Spleen (tissue), 11 donors: ENCODE results near the gene WDR74. TPM values are rescaled to one million over a fixed set of nuclear protein-coding genes. Genes with fewer than 3 reads are reported as not detected.

ENCODE experiments used
- DNase-seq: peaks from one replicate; pipeline ENCODE4 v3.0.0-alpha.2; 2020
- H3K27ac ChIP-seq, 8 donors: fragments of 200-600 bp; sonication (generic) in 7 of 8; 1 replicate in 4 of 8; 2 replicates in 4 of 8; pipeline versions ENCODE4 v1.5.0 to v1.8.0; 2016 to 2021; ENCODE audit warnings: inconsistent platforms in 4 of 8, mild to moderate bottlenecking in 4 of 8, moderate library complexity in 1 of 8
- H3K27me3 ChIP-seq, 7 donors: fragments of 200-600 bp; sonication (generic) in 6 of 7; replicated peaks in 1 of 7; 1 replicate in 4 of 7; 2 replicates in 3 of 7; pipeline versions ENCODE4 v1.5.0 to v1.8.0; 2016 to 2021; ENCODE audit warnings: inconsistent platforms in 3 of 7, mild to moderate bottlenecking in 1 of 7
- H3K36me3 ChIP-seq, 6 donors: fragments of 200-600 bp; sonication (generic) in 5 of 6; 1 replicate in 4 of 6; 2 replicates in 2 of 6; pipeline versions ENCODE4 v1.5.0 to v1.8.0; 2016 to 2021; ENCODE audit warnings: inconsistent platforms in 2 of 6
- H3K4me1 ChIP-seq, 6 donors: fragments of 200-600 bp; sonication (generic) in 5 of 6; 1 replicate in 3 of 6; 2 replicates in 3 of 6; pipeline versions ENCODE4 v1.5.0 to v1.8.0; 2016 to 2021; ENCODE audit warnings: inconsistent platforms in 3 of 6
- H3K4me3 ChIP-seq, 8 donors: fragments of 200-600 bp; sonication (generic) in 7 of 8; 1 replicate in 4 of 8; 2 replicates in 4 of 8; pipeline versions ENCODE4 v1.5.0 to v1.8.0; 2016 to 2021; ENCODE audit warnings: inconsistent platforms in 4 of 8, mild to moderate bottlenecking in 4 of 8, moderate library complexity in 2 of 8
- H3K9me3 ChIP-seq, 8 donors: fragments of 200-600 bp; sonication (generic) in 7 of 8; 1 replicate in 4 of 8; 2 replicates in 4 of 8; pipeline versions ENCODE4 v1.5.0 to v1.8.0; 2016 to 2021; ENCODE audit warnings: inconsistent platforms in 4 of 8
- CTCF ChIP-seq, 11 experiments: fragments of 200-600 bp in 7 of 11; fragments of 450-650 bp in 4 of 11; sonication (generic) in 4 of 11; IDR thresholded peaks in 8 of 11; conservative IDR thresholded peaks in 3 of 11; 1 replicate in 7 of 11; 2 replicates in 4 of 11; pipeline versions ENCODE4 v1.4.0 to v1.8.0; 2016 to 2021; ENCODE audit warnings: antibody characterized with exemption in 11 of 11, inconsistent platforms in 4 of 11, mild to moderate bottlenecking in 1 of 11
- POLR2A ChIP-seq, 3 donors: fragments of 450-650 bp; IDR thresholded peaks; one replicate each; pipeline ENCODE4 v1.5.1; 2017; ENCODE audit warnings: antibody characterized with exemption in 3 of 3, mild to moderate bottlenecking in 1 of 3
- POLR2AphosphoS5 ChIP-seq, 3 donors: sonication (generic); formaldehyde crosslinking; IDR thresholded peaks; one replicate each; pipeline ENCODE4 v1.5.1; 2017; ENCODE audit warnings: antibody characterized with exemption in 3 of 3
- WGBS, 5 donors: extraction: QIAGEN DNeasy Blood & Tissue Kit in 3 of 5; methylation state at CpG; one replicate each; pipeline versions ENCODE4 v1.1.5 to v1.1.7; 2013 to 2018; 5-methylcytosine and 5-hydroxymethylcytosine counted together
- intact Hi-C: fragments of 100-400 bp; cut with DNase I; formaldehyde crosslinking; loops from one replicate; pipeline ENCODE4 v1.15.0; 2023; ENCODE audit warnings: low total_unique reads
- polyA plus RNA-seq, 3 donors: library from polyadenylated mRNA; stranded (reverse); fragments of 200-250 nt; gene quantifications; one replicate each; pipeline ENCODE4 v1.2.1, GENCODE V29; 2013
- total RNA-seq, 7 donors: library from RNA; depleted of rRNA in 3 of 7; stranded (reverse); fragments of >200 nt in 3 of 7; fragmentation: NEBNext Ultra II Directional in 4 of 7; extraction: Animal tissue kit (Norgen Biotek cat#: 25700) in 4 of 7; gene quantifications; one replicate each; pipeline versions ENCODE4 v1.1.0 to v1.2.1, GENCODE V29; 2016 to 2021
- donor health status: healthy with polysubstance abuse.
- donor health status: DM: no; HTN: no; CAD: no; lungs with moderate emphysema.
- donor health status: DM: no; HTN: no; CAD: no.
- donor health status: Bipolar disorder and iron deficiency.
- donor health status: healthy.
- donor health status: DM: no; HTN: no; CAD: no.
- donor health status: DM: yes; HTN: yes; CAD: no.

Gene WDR74
- total and polyA plus RNA-seq, 10 donors: 29.0 to 66.2 (median 50.1) TPM

GRCh38 chr11:62881579-62882430, 42.4 kb upstream of the WDR74 start:
- Histone ChIP-seq H3K36me3 (peaks cover 8 to 46% (median 44%) of the 10 kb centered on the region in 6 donors), H3K27ac (peak overlapping the region; percentile 96 to 100 (median 98)), H3K9me3 (no peaks in the 10 kb centered on the region), H3K4me1 (peaks cover 22 to 67% (median 53%) of the 10 kb centered on the region in 6 donors), H3K4me3 (peak overlapping the region; percentile 80 to 100 (median 90)), H3K27me3 (no peaks in the 10 kb centered on the region)
- peak; percentile 96 for DNase-seq
- WGBS, 5 donors: 6 to 7% (median 6%) methylated on average over 20 to 21 of the region's 21 CpGs
- TF ChIP-seq CTCF (IDR thresholded peaks at IDR 0.05 in 8 of 11, conservative IDR thresholded peaks at IDR 0.05 in 3 of 11) (peak in 4 of 11 experiments; percentile 15 to 49 (median 39)), POLR2AphosphoS5 (IDR thresholded peaks at IDR 0.05) (peak in 1 of 3 donors; percentile 70), POLR2A (IDR thresholded peaks at IDR 0.05) (no peak)
- intact Hi-C loops: no loop called here

- intact Hi-C loops: no loop called here
- H3K4me1 ChIP-seq: peaks cover 22 to 61% (median 53%) of the 10 kb centered on the region in 6 donors
Observed at GRCh38 chr11:62880803-62881578, 41.6 kb upstream of the WDR74 start, which contains the start of gene SLC3A2. Gene SLC3A2 (plus strand): TSS chr11:62880896. CDS start chr11:62881024, 128 bp downstream.

GRCh38 chr11:62880231-62880802, 40.9 kb upstream of the WDR74 start:
- H3K9me3 ChIP-seq: no peaks in the 10 kb centered on the region
- no peaks in the 10 kb centered on the region for H3K27me3 ChIP-seq
- peaks cover 22 to 55% (median 50%) of the 10 kb centered on the region in 6 donors for H3K4me1 ChIP-seq
- peak overlapping the region; percentile 80 to 100 (median 90) for H3K4me3 ChIP-seq
- intact Hi-C loops: no loop called here
- peak; percentile 87 for DNase-seq
- TF ChIP-seq POLR2A (IDR thresholded peaks at IDR 0.05) (no peak), POLR2AphosphoS5 (IDR thresholded peaks at IDR 0.05) (no peak), CTCF (IDR thresholded peaks at IDR 0.05 in 8 of 11, conservative IDR thresholded peaks at IDR 0.05 in 3 of 11) (no peak)
- H3K36me3 ChIP-seq: peaks cover 2 to 31% (median 29%) of the 10 kb centered on the region in 6 donors
- H3K27ac ChIP-seq: peak overlapping the region; percentile 96 to 100 (median 98)
- WGBS, 5 donors: 0 to 1% (median 0%) methylated on average over 15 to 16 of the region's 16 CpGs

More at GRCh38 chr11:62880803-62881578, 41.6 kb upstream of the WDR74 start, which contains the start of gene SLC3A2:
- peak within 1 kb of the TSS; percentile 80 to 100 (median 90) for H3K4me3 ChIP-seq
- peak; percentile 45 to 90 (median 75) for TF ChIP-seq CTCF (IDR thresholded peaks at IDR 0.05 in 8 of 11, conservative IDR thresholded peaks at IDR 0.05 in 3 of 11)
- TF ChIP-seq POLR2AphosphoS5 (IDR thresholded peaks at IDR 0.05): peak; percentile 98 to 100 (median 99)
- peak; percentile 78 to 97 (median 94) for TF ChIP-seq POLR2A (IDR thresholded peaks at IDR 0.05)
- peak within 1 kb of the TSS; percentile 96 to 100 (median 98) for H3K27ac ChIP-seq
- 0 to 1% (median 0%) methylated on average over 42 to 69 of the region's 69 CpGs for WGBS, 5 donors
- H3K36me3 ChIP-seq: peaks cover 5 to 38% (median 36%) of the 10 kb centered on the region in 6 donors
- no peaks in the 10 kb centered on the region for H3K27me3 ChIP-seq
- peak; percentile 97 for DNase-seq
- no peaks in the 10 kb centered on the region for H3K9me3 ChIP-seq
